Non-pigmented ciliary epithelial cell (primary cell): ENCODE data around the gene CLPSL1.

ENCODE experiments used
- DNase-seq: peaks from one replicate; pipeline ENCODE4 v3.0.0-alpha.2; 2010; ENCODE audit warnings: low read depth

CLPSL1 gene

DNA sequence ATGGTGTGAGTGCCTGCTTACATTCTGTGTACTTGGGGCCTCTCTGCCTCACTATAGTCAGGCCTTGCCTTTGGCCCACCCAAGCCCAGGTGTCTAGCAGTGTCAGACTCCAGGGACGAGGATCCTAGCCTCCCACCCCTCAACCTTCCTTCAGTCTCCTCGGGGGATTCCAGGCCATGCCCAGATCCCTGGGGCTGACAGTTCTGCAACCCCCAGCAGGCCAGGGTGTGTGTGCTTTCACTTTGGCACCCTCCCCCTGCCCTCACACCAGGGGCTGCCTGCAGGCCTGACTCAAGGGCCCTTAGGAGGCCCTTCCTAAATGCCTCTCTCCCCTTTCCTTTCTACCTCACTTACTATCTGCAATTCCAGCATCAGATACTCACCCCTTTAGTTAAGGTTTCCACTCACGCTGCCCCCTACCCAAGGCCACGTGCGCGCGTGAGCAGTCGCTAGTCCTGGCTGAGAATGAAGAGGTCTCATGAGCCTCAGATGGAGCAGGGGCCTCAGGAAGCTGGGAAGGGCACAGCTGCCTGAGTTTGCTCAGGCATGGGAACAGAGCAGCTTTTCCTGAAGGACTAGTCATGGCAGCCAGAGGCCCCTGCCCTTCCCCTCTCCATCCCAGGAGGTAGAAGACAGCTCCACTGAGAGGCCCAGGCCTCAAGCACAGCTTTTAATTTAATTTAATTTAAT lies 17.2 kb downstream of the CLPSL1 start:
- DNase-seq = no peak

DNA sequence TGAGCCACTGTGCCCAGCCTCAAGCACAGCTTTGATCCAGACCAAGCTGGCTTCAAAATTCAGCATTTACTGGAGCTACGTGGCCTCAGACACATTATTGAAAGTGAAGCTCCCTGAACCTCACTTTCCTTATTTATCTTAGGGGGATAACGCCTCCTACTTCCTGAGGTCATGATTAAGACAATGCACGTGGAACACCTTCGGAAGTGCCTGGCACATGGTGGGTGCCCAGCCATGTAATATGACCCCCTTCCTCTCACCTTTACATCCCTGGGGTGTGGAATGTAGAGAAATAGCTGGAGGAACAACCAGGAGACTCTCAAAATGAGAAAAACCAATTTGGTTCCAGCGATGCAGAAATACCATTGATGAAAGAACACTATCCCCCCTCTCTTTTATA lies 17.9 kb downstream of the CLPSL1 start:
- DNase-seq = no peak

DNA sequence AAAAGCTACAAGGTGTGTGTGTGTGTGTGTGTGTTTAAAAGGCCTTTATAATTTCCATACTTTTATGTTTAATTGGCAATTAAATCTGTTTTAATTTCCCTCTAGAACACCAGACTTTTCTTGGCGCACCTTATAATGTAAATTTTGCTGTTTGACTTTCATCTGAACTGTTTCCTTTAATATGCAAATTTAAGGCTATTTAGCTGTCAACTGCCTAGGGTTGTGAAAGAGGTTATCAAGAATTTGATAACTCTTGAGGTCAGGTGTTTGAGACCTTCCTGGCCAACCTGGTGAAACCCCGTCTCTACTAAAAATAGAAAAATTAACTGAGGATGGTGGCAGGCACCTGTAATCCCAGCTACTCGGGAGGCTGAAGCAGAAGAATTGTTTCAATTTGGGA lies 20.3 kb downstream of the CLPSL1 start:
- no peak for DNase-seq

DNA sequence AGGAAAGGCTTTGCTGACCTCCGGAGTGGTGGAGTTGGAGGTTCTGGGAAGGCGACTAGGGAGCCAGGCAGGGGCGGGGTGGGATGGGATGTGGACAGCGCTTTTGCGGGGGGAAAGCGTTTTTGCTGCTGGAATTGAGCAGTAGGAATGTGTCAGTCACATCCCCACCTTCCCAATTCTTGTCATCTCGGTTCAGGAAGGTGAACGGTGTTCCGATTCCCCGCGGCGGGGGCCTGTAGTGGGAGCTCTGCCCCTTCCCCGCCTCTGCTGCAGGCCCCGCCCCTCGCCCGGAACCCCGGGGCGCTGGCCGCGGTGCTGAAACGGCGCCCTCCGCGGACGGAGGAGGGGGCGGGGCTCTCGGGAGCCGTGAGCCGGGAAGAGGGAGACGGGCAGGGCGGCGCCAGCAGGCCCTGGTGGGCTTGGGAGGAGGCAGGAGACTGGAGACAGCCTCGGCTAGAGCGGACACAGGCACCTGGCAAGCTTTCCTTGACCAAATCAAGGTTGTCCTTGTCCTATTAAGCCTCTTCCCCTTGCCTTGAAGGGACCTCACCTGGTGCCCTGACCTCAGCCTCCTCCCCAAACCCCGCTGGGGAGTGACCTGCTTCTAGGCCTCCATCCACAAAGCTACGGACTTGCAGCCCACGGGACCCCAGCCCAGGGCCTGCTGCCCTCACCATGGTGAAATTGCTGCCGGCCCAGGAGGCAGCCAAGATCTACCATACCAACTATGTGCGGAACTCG lies 24.3 kb downstream of the CLPSL1 start, which contains the start of gene LHFPL5:
TSS of gene LHFPL5 (plus strand) at position 357 of the 741 bp plus-strand sequence. CDS start at position 676, 319 bp downstream.
- DNase-seq = no peak

DNA sequence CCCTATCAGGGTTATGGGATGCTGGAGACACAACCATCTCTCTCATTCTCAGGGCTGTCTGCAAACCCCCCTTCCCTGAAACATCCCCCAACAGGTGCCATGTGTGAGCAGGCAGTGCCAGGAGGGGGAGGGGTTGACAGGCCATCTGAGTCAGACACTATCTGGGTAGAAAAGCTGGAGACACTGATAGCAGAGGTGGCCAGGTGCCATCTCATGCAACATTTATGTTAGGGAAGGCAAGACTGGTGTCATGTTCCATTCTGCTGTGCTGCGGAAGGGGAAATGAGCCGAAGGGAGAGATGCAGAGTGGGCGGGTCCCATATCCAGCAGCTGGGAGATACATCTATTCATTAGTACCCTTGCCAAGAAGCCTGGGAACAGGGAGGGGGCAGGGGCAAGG lies 27.9 kb downstream of the CLPSL1 start:
- no peak for DNase-seq

DNA sequence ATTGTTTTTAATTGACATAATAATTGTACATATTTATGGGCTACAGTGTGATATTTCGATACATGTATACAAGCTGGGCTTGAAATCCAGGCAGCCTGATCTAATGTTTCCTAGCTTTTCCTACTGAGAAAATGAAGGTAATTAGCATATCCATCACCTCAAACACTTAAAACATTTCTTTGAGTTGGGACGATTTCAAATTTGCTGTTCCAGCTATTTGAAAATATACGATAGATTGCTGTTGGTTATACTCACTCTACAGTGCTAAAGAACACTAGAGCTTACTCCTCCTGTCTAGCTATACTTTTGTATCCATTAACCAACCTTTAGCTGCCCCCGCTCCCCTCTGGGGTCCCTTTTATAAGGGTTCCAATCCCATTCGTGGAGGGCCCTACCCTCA lies 29.0 kb downstream of the CLPSL1 start:
- DNase-seq = no peak

DNA sequence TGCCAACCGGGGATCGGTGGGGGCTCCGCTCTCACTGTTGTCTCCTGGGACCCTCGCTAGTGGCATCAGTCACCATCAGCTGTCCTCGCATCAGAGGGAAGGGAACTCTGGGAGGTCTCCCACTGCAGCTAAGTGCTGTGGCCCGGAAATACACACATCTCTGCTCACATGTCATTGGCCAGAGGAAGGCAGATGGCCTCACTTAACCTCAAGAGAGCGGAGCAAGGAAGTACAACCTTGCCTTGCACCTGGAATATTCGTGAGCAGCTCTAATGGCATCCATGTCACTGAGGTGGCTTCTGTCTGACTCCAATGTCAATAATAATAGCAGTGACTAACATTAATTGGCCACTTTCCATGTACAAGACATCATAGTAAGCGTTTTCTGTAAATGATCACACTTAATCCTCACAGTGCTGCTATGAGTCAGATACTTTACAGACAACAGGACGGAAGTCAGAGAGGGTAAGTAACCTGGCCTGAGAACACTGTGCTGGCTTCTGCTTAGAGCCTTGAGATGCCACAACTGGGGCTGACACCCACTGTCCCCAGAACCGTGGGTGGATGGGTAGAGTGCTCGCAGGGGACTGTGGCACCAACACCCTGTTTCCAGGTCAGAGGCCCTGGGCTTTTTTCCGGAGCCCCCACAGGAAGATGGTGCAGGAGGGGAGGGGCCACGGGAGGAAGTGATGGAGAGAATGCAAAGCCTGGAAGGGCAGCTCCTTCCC lies 30.3 kb downstream of the CLPSL1 start:
- peak; percentile 65 for DNase-seq

DNA sequence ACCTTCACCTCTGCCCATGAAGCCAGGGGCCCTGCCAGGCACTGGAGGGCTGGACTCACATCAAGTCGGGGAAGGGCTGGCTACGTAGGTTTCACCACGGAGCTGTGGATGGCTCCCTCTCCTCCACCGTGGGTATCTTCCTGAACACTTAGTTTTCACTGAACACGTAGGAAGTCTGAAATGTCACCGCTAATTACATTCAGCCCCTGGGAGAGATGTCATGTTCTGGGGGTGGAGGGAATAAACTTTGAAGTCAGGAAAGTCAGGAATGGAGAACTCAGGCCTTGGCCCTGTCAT lies 30.8 kb downstream of the CLPSL1 start:
- DNase-seq = no peak

DNA sequence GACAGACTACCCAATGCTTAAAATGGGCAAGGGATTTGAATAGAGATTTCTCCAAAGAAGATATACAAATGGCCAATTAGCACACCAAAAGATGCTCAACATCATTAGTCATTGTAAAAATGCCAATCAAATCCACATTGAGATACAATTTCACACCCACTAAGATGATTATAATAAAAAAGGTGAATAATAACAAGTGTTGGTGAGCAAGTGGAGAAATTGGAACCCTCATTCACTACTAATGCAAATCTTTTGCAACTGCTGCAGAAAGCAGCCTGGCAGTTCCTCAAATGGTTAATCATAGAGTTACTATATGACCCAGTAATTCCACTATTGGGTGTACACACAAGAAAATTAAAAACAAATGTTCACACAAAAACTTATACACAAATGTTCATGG lies 36.7 kb downstream of the CLPSL1 start:
- DNase-seq = no peak

DNA sequence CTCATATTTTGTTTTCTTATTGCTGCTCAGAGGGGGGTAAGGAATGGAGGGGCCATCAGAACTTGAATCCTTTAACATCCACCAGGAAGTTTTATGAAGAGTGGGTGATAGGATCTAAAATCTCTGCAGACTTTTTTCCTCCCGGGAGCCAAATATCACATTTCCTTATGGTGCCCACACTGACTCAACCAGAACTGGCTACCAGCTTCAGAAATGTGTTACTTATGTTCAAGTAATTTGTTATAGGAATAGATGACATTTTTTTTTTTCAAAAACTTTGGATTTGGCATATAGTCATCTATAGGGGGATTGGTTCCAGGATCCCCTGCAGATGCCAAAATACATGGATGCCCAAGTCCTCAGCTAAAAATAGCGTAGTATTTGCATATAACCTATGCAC lies 42.8 kb downstream of the CLPSL1 start:
- no peak for DNase-seq

DNA sequence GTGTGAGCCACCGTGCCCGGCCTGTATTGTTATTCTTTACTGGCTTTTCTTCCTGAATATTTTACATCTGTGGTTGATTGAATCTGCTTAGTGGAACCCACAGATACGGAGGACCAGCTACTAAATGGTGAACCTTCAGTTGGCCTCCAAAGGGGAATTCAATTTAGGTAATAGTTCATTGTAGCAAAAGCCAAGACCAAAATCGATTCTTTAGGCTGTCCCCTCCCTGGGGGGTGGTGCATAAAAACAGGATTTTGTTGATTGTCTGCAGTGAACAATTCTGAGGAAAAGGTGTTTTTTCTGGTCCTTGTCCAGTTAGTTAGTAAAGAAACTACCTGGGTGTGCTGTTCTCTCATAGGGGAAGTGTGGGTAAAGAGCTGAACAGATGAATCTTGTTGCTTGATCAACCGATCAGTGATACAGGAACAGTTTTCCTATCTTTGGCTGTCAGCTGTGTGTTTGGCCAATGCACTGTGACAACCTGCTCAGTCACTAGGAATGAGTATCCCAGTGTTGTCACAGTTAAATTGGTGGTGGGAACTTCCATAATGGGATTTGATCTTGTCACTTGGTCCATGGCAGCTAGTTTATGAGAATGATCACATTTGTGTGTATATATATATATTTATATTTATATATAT lies 43.9 kb downstream of the CLPSL1 start:
- no peak for DNase-seq

DNA sequence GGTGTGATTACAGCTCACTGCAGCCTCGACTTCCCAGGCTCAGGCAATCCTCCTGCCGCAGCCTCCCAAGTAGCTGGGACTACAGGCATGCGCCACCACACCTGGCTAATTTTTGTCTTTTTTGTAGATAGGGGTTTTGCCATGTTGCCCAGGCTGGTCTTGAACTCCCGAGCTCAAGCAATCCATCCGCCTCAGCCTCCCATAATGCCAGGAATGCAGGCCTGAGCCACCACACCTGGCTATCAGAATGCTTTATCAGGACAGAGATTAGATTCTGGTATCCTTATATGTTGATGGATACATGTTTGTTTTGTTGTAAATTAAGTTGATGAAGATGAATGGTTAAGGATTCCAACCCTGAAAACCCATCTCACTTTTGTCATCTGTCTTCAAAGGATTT lies 48.5 kb downstream of the CLPSL1 start:
- DNase-seq = no peak

DNA sequence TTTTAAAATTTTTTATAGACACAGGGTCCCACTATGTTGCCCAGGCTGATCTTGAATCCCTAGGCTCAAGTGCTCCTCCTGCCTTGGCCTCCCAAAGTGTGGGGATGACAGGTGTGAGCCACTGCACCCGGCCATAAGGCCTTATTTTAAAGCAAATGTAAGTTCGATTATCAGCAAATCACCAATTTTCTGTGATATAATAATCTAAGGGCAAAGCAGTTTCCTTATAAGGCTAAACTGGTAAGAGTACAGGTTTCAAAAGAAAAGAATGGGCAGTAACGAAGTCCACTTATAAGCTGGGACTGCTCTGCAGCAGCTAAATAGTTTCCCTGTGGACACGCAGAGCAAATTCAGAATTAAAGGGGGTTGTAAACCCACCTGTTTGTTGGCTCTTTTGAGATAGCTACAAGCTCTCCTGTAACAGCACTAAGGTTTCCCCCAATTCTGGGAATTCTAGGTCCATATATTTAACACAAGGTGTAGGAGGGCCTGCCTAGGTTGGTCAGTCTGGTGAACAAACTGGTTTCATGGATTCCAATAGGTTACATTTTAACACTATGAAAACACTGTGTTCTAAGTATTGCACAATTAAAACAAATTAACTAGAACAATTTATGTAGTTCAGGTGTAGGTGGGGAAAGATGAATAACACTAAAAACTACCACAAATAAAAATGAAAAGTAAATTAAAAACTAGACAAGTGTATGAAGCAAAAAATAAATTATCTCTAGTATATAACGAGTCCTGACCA lies 50.6 kb downstream of the CLPSL1 start:
- no peak for DNase-seq

DNA sequence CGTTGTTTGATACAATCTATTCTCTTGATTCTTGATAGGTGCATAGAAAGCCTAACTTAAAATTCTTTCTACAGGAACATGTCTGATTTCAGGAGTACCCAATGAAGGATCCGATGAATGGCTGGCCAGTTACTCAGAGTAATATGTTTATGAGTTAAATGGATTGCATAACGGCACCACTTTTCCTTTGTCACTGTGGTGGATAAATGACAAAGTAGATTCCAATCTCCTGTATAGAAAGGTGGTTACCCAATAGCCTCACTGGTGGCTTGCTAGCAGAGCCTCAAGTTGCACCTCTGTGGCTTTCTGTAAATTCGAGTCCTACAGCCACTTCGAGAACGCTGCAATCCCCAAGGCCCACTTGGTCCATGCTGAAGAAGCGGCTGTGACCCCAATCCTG lies 52.7 kb downstream of the CLPSL1 start:
- DNase-seq = no peak
